Measurements from ENCODE around the gene B3GNT8.

GRCh38 chr19:41411100-41411967 is 15.8 kb downstream of the B3GNT8 start:
- TF ChIP-seq CTCF (IDR thresholded peaks at IDR 0.05; ENCODE audit: poor library complexity, severe bottlenecking), result no peak
- TF ChIP-seq EZH2 (IDR thresholded peaks at IDR 0.05; ENCODE audit: borderline replicate concordance, insufficient read depth, low read length, poor library complexity, severe bottlenecking), result no peak
- no peak for TF ChIP-seq RAD21 (conservative IDR thresholded peaks at IDR 0.05)
- no peak for TF ChIP-seq REST (IDR thresholded peaks at IDR 0.05; ENCODE audit: borderline replicate concordance)
- TF ChIP-seq TAF1 (IDR thresholded peaks at IDR 0.05; ENCODE audit: low read depth), result no peak

Measured in neural cell (in vitro differentiated cells).